T-cell (primary cell): Measurements from ENCODE around the gene TCF7L1. TPM values are rescaled to one million over a fixed set of nuclear protein-coding genes. Genes with fewer than 3 reads are reported as not detected.

Experiments used
- ATAC-seq, 4 experiments: fragments of 200-7000 bp in 3 of 4; fragments of 150-1000 bp in 1 of 4; cut with Tn5 transposase; replicated peaks in 1 of 4; 1 replicate in 3 of 4; 2 replicates in 1 of 4; pipeline ENCODE4 v1.10.0; 2021; ENCODE audit warnings: moderate library complexity in 3 of 4, mild to moderate bottlenecking in 2 of 4, moderate number of reproducible peaks in 1 of 4
- CTCF ChIA-PET, 2 donors: fragments of 300-600 bp; sonication (Branson Sonifier 250); formaldehyde crosslinking; loops; one replicate each; lab custom pipeline; 2022; ENCODE audit warnings: antibody characterized with exemption in 2 of 2; lab: Charles Lee
- POLR2A ChIA-PET, 2 donors: fragments of 300-600 bp; sonication (Branson Sonifier 250); formaldehyde crosslinking; loops; one replicate each; lab custom pipeline; 2022; ENCODE audit warnings: antibody characterized with exemption in 2 of 2; lab: Charles Lee
- DNase-seq, 35 experiments: peaks; one replicate each; pipeline versions ENCODE4 v3.0.0 to v3.0.0-alpha.2; 2013 to 2023
- H3K27ac ChIP-seq: one replicate; pipeline ENCODE4 v1.5.1; 2013; ENCODE audit warnings: low read length
- H3K27me3 ChIP-seq, 2 experiments: replicated peaks in 1 of 2; 1 replicate in 1 of 2; 2 replicates in 1 of 2; pipeline versions ENCODE4 v1.6.1 to v1.7.0; 2013; ENCODE audit warnings: low read length in 1 of 2, mixed read lengths in 1 of 2; ENCODE audit not compliant: control insufficient read depth in 2 of 2, insufficient read depth in 2 of 2; ENCODE audit errors: extremely low read depth in 1 of 2
- H3K36me3 ChIP-seq, 2 donors: 1 replicate in 1 of 2; 2 replicates in 1 of 2; pipeline versions ENCODE4 v1.6.1 to v1.7.0; 2013; ENCODE audit warnings: low read length in 1 of 2; ENCODE audit not compliant: control insufficient read depth in 2 of 2, insufficient read depth in 1 of 2; ENCODE audit errors: extremely low read depth in 1 of 2
- H3K4me1 ChIP-seq, 2 experiments: 1 replicate in 1 of 2; 2 replicates in 1 of 2; pipeline versions ENCODE4 v1.6.1 to v1.7.0; 2013; ENCODE audit warnings: low read length in 2 of 2, mixed read lengths in 1 of 2; ENCODE audit not compliant: insufficient read depth in 2 of 2, control insufficient read depth in 1 of 2; ENCODE audit errors: extremely low read depth in 1 of 2
- H3K4me3 ChIP-seq, 2 donors: 1 replicate in 1 of 2; 2 replicates in 1 of 2; pipeline versions ENCODE4 v1.5.1 to v1.7.0; 2013; ENCODE audit warnings: mild to moderate bottlenecking in 2 of 2, low read length in 1 of 2, moderate library complexity in 1 of 2; ENCODE audit not compliant: control insufficient read depth in 1 of 2; ENCODE audit errors: extremely low read depth in 1 of 2
- H3K9me3 ChIP-seq: 2 replicates; pipeline ENCODE4 v1.7.0; 2013
- H3K27ac Mint-ChIP-seq, 2 donors: one replicate each; pipeline ENCODE4 v1.8.0; 2020 to 2021; ENCODE audit warnings: mild to moderate bottlenecking in 2 of 2, mixed read lengths in 2 of 2
- H3K27me3 Mint-ChIP-seq, 2 donors: one replicate each; pipeline ENCODE4 v1.8.0; 2021 to 2022; ENCODE audit warnings: mixed read lengths in 2 of 2
- H3K36me3 Mint-ChIP-seq: one replicate; pipeline ENCODE4 v1.8.0; 2021; ENCODE audit warnings: mixed read lengths
- H3K4me1 Mint-ChIP-seq, 3 donors: one replicate each; pipeline ENCODE4 v1.8.0; 2020 to 2022; ENCODE audit warnings: mixed read lengths in 3 of 3, mild to moderate bottlenecking in 1 of 3
- H3K4me3 Mint-ChIP-seq, 3 donors: one replicate each; pipeline ENCODE4 v1.8.0; 2020 to 2022; ENCODE audit warnings: mild to moderate bottlenecking in 3 of 3, mixed read lengths in 3 of 3, moderate library complexity in 3 of 3
- H3K9me3 Mint-ChIP-seq, 3 donors: one replicate each; pipeline ENCODE4 v1.8.0; 2020 to 2022; ENCODE audit warnings: mixed read lengths in 3 of 3
- WGBS: methylation state at CpG from one replicate; pipeline ENCODE4 v1.1.5; 2013; ENCODE audit warnings: missing lambda C conversion rate; ENCODE audit not compliant: insufficient coverage; 5-methylcytosine and 5-hydroxymethylcytosine counted together
- total RNA-seq, 35 experiments: library from RNA in 6 of 35; stranded (reverse) in 6 of 35; fragments of 120-200 nt in 1 of 35; gene quantifications; one replicate each; pipeline versions ENCODE4 v1.2.1 to v1.2.4 and lab custom pipeline; 2013 to 2026

Gene TCF7L1
- total RNA-seq, 5 donors from 2014 or later (not counting 1 experiment from before 2014, with no cell fraction given), result 0.07 to 0.16 (median 0.15) TPM; not detected in 2

DNA sequence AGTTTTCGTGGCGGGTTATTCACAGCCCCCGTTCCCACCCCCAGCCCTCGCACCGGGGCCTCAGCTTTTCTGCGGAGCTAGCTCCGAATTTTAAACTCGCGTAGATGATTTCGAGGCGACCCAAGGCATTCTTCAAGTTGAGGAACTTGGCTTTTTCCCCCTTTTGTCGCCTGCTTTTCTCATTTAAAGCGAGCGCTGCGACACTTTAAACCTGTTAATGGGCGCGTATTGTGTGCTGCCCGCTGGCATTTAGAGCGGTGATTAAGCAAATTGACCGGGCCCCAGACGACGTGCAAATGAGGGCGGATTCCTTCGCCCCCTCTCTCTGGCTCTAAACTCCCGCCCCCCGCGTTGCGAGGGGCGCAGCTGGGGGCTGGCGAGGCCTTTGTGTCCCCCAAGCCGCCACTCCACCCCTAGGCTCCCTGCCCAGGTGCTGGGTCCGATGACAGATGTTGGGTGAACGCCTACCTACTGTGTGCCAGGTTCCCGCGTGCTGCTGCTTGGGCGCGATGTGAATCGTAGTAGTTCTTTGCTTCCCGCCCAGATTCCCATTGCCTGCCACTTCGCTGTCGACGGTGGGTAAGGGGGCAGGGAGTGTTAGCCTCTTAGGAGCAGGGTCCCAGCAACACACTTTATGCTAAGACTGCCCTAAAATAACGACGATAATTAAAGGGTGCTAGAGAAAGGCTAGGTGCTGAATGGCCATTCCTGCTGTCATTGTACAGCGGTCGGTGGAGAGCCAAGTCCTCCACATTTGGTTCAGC lies 1.9 kb downstream of the TCF7L1 start:
- DNase-seq (no peak), ATAC-seq (no peak)
- H3K4me1 Mint-ChIP-seq, result peaks cover 0 to 13% (median 11%) of the 10 kb centered on the region in 3 donors
- H3K4me3 Mint-ChIP-seq, result peak overlapping the region; percentile 39 to 53 (median 47)
- H3K27me3 Mint-ChIP-seq, result peaks cover 49 to 56% of the 10 kb centered on the region in 2 donors
- no peaks in the 10 kb centered on the region for H3K36me3 ChIP-seq
- peaks cover 16 to 46% of the 10 kb centered on the region in 2 experiments for H3K27me3 ChIP-seq
- peaks cover 3 to 24% of the 10 kb centered on the region in 2 experiments for H3K4me1 ChIP-seq
- H3K27ac ChIP-seq, result no peak overlapping the region
- H3K9me3 ChIP-seq, result no peaks in the 10 kb centered on the region
- 9% methylated on average over 32 of the region's 46 CpGs for WGBS
- CTCF ChIA-PET, result no interaction called here
- H3K27ac Mint-ChIP-seq, result no peak overlapping the region
- POLR2A ChIA-PET, result interaction anchor here in 1 of 2 donors (0.7 kb wide), 1 partner anchor 10 kb away, joined by 4 read pairs; no protein-coding TSS in a partner anchor
- no peaks in the 10 kb centered on the region for H3K36me3 Mint-ChIP-seq
- H3K9me3 Mint-ChIP-seq, result no peaks in the 10 kb centered on the region
- no peak overlapping the region for H3K4me3 ChIP-seq

DNA sequence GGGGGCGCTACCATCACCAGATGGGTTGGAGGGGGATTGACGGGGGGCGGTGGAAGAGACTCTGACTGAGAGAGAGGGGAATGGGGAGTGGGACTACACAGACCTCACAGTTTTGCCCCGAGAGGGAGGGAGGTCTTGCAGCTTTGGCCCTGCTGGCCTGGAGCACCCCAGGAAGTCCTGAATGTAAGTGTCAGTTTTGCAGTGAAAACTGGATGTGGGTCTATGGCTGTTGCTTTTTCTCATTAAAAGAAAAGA lies 2.4 kb downstream of the TCF7L1 start:
- Histone ChIP-seq H3K4me3 (no peak overlapping the region), H3K36me3 (no peaks in the 10 kb centered on the region), H3K27me3 (peaks cover 17 to 51% of the 10 kb centered on the region in 2 experiments), H3K4me1 (peaks cover 3 to 24% of the 10 kb centered on the region in 2 experiments), H3K27ac (no peak overlapping the region), H3K9me3 (no peaks in the 10 kb centered on the region)
- Mint-ChIP-seq H3K27ac (no peak overlapping the region), H3K9me3 (no peaks in the 10 kb centered on the region), H3K36me3 (no peaks in the 10 kb centered on the region), H3K4me1 (peaks cover 0 to 13% (median 11%) of the 10 kb centered on the region in 3 donors), H3K27me3 (peaks cover 48 to 57% of the 10 kb centered on the region in 2 donors), H3K4me3 (peak overlapping the region in 1 of 3 donors; percentile 47)
- ChIA-PET POLR2A (interaction anchor here in 1 of 2 donors (0.7 kb wide), 1 partner anchor 10 kb away, joined by 4 read pairs; no protein-coding TSS in a partner anchor), CTCF (no interaction called here)
- no peak for DNase-seq
- no peak for ATAC-seq
- WGBS, result 82% methylated on average over 4 of the region's 4 CpGs

DNA sequence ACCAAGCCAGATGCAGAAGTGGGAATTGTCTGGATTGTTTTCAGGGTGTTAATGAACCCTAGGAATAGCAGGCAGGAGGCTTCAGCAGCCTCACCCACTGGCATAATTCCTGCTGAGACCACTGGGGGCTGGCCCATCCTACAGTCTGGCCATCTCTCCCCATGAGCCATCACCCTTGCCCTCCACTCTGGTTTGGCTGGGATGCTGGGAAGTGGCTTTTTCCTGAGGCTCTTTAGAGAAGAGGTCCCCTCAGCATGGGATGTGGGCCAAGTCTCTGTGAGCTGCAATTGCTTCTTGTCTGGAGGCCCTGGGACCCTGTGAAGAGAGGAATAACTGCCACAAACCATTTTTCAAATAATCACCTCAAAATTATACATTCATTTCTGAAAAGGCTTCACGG lies 4.0 kb downstream of the TCF7L1 start:
- DNase-seq (no peak), ATAC-seq (no peak)
- no peak overlapping the region for H3K27ac Mint-ChIP-seq
- no peaks in the 10 kb centered on the region for H3K9me3 Mint-ChIP-seq
- peaks cover 0 to 11% (median 10%) of the 10 kb centered on the region in 3 donors for H3K4me1 Mint-ChIP-seq
- no peaks in the 10 kb centered on the region for H3K36me3 Mint-ChIP-seq
- peaks cover 13 to 57% of the 10 kb centered on the region in 2 experiments for H3K27me3 ChIP-seq
- H3K27ac ChIP-seq, result no peak overlapping the region
- WGBS, result no CpG with 5 or more reads among the region's 1 CpG
- H3K4me1 ChIP-seq, result peaks cover 3 to 24% of the 10 kb centered on the region in 2 experiments
- H3K4me3 ChIP-seq, result no peak overlapping the region
- H3K4me3 Mint-ChIP-seq, result no peak overlapping the region
- no peaks in the 10 kb centered on the region for H3K9me3 ChIP-seq
- ChIA-PET POLR2A (no interaction called here), CTCF (no interaction called here)
- peaks cover 47 to 62% of the 10 kb centered on the region in 2 donors for H3K27me3 Mint-ChIP-seq
- no peaks in the 10 kb centered on the region for H3K36me3 ChIP-seq

DNA sequence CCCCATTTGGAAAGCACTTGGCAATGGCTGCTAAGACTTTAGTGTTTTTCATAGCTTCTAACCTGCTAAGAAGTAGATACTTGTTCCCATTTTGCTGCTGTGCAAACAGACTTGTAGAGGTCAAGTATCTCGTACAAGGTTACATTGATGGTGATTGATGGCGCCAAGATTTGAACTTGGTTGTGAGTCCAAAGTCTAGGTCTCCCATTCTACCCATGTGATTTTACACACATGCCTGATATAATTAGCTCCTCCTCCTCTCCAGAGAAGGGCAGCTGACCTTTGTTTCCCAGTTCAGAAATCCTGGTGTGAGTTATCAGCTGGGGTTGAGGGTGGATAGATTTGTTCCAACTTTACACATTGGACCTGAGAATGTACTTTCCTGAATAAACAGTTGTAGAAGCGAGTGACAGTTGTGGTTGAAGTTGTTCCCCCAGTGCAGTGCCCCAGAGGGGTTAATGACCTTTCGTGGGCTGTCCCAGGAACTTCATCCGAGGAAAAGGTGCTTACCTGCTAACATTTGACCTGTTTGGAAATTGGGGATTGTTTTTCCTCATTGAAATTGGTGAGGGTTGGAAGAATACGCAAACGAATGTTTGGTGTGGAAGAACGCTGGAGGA lies 10.4 kb downstream of the TCF7L1 start:
- Mint-ChIP-seq H3K4me1 (no peaks in the 10 kb centered on the region), H3K27ac (no peak overlapping the region), H3K36me3 (no peaks in the 10 kb centered on the region), H3K9me3 (no peaks in the 10 kb centered on the region), H3K4me3 (no peak overlapping the region), H3K27me3 (peaks cover 25 to 44% of the 10 kb centered on the region in 2 donors)
- Histone ChIP-seq H3K4me1 (no peaks in the 10 kb centered on the region), H3K9me3 (no peaks in the 10 kb centered on the region), H3K4me3 (no peak overlapping the region), H3K36me3 (no peaks in the 10 kb centered on the region), H3K27me3 (peaks cover 4 to 27% of the 10 kb centered on the region in 2 experiments), H3K27ac (no peak overlapping the region)
- POLR2A ChIA-PET, result interaction anchor here in 1 of 2 donors (0.6 kb wide), 1 partner anchor 411 kb away, joined by 5 read pairs; no protein-coding TSS in a partner anchor
- 67% methylated on average over 3 of the region's 8 CpGs for WGBS
- DNase-seq (no peak), ATAC-seq (no peak)
- CTCF ChIA-PET, result no interaction called here

DNA sequence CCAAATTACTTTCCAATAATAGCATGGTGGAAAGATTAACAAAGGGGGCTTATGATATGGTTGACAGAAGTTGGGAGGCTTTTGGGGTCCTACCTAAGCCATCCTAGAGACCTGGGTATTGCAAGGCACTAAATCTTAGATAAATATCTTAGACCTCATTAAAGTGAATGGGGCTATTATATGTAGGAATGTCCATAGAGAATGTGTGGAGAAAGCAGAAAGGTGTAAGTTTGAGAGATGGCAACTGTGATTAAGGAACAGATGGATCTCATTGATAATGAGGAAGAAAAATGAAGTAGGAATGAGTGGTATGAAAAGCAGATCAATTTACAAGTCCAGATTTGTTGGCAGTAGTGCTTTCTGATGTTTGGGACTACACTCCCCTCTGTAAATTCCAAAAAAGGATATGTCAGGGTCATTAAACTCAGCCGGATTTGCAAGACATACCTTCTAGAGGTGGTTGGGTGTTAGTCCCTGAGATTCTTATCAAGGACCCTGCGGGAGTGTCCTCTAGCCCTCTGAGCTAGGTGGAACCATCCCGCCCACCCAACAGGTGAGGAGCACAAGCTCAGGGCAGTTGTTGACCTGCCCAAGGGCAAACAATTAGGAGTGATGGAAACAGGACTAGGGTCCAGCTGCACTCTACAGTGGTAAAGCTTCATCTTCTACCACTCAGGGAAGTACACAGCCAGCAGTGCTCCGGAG lies 12.1 kb downstream of the TCF7L1 start:
- Histone ChIP-seq H3K9me3 (no peaks in the 10 kb centered on the region), H3K4me3 (no peak overlapping the region)

DNA sequence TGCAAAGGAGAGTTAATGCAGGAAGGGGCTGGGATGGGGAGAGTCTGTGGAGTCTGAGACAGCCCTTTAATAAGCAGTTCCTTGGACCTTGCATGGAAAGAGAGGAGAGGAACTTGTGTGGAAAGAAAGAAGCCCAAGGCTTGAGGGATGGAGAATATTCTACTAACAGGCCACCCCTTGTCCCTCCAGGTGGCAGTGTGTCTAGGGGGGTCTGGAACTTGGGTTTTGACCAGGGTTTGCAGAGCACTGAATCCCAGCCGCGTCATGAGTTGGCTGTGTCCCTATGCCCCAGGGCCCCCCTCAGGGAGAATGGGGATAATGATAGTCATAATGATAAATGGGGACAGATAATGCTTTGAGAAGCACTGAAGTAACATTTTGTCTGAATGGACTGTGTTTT lies 15.0 kb downstream of the TCF7L1 start:
- no peak overlapping the region for H3K4me3 Mint-ChIP-seq
- H3K27ac Mint-ChIP-seq, result no peak overlapping the region
- H3K36me3 Mint-ChIP-seq, result no peaks in the 10 kb centered on the region
- POLR2A ChIA-PET, result no interaction called here
- H3K4me3 ChIP-seq, result no peak overlapping the region
- H3K4me1 Mint-ChIP-seq, result no peaks in the 10 kb centered on the region
- H3K9me3 ChIP-seq, result no peaks in the 10 kb centered on the region
- ATAC-seq (no peak), DNase-seq (no peak)
- no peak overlapping the region for H3K27ac ChIP-seq
- peaks cover 0 to 5% of the 10 kb centered on the region in 2 experiments for H3K27me3 ChIP-seq
- H3K4me1 ChIP-seq, result no peaks in the 10 kb centered on the region
- 79% methylated on average over 2 of the region's 2 CpGs for WGBS
- no peaks in the 10 kb centered on the region for H3K9me3 Mint-ChIP-seq
- CTCF ChIA-PET, result no interaction called here
- H3K27me3 Mint-ChIP-seq, result peaks cover 4 to 14% of the 10 kb centered on the region in 2 donors
- H3K36me3 ChIP-seq, result no peaks in the 10 kb centered on the region

More for the DNA sequence above, 12.1 kb downstream of the TCF7L1 start:
- peaks cover 18 to 30% of the 10 kb centered on the region in 2 donors for H3K27me3 Mint-ChIP-seq
- no peaks in the 10 kb centered on the region for H3K36me3 Mint-ChIP-seq
- Histone ChIP-seq H3K27ac (no peak overlapping the region), H3K36me3 (no peaks in the 10 kb centered on the region), H3K4me1 (no peaks in the 10 kb centered on the region), H3K27me3 (peaks cover 0 to 22% of the 10 kb centered on the region in 2 experiments)
- no peak for ATAC-seq
- no peak for DNase-seq
- no peak overlapping the region for H3K4me3 Mint-ChIP-seq
- 100% methylated on average over 1 of the region's 4 CpGs for WGBS
- no peaks in the 10 kb centered on the region for H3K4me1 Mint-ChIP-seq
- CTCF ChIA-PET, result no interaction called here
- H3K27ac Mint-ChIP-seq, result no peak overlapping the region
- POLR2A ChIA-PET, result no interaction called here
- H3K9me3 Mint-ChIP-seq, result no peaks in the 10 kb centered on the region
